Amniotic epithelial cell (primary cell): Measurements from ENCODE around the gene DNPEP.
"Not testable (repeated sequence)": the region's sequence is repeated elsewhere in the genome, so short reads cannot be mapped to it uniquely, and the experiment has no call there.

Source experiments
- DNase-seq: peaks from one replicate; pipeline ENCODE4 v3.0.0-alpha.2; 2010; ENCODE audit warnings: low read depth

Gene DNPEP

DNA sequence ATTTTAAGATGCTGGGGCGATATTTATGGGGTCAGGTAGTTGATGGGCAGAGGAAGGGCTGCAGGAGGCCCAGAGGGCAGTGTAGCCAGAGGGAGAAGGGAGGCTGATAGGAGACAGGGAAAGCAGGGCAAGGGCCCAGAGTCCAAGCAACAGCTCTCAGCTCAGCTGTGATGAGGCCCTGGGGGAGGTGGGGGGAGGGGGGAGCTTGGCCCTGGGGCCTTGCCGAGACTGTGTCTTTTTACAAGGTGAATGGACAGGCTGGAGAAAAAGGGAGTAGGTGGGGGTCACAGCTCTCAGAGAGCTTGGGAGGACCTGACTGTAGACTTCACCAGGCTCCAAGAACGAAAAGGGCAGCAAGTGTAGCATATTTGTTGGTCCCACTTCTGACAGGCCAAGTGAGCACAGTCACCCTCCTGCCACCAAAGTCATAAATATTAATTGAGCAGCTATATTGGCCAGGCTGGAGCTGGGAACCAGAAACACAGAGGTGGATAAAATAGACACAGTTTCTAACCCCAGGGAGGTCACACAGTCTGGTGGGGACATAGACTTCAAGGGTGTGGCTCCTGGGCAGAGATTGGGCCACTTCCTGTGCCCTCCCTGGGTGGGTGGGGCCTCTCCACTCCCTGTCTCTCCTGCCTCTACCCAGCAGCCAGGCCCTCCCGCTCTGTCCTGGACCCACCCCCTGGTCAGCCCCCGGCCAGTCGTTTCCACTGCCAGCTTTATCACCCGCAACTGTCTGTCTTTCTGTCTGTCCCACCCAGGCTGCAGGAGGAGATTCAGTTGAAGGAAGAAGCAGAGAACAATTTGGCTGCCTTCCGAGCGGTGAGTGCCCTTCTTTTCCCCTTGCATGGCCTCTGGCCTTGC is 31.9 kb upstream of the DNPEP start:
- DNase-seq, result no peak

GRCh38 chr2:219419012-219419324 is 31.3 kb upstream of the DNPEP start:
- no peak for DNase-seq

- DNase-seq, result peak; percentile 39
Measured at GRCh38 chr2:219418155-219419011, 30.7 kb upstream of the DNPEP start, which contains the start of gene DES. Gene DES (plus strand): TSS chr2:219418377. CDS start chr2:219418463, 86 bp downstream.

DNA sequence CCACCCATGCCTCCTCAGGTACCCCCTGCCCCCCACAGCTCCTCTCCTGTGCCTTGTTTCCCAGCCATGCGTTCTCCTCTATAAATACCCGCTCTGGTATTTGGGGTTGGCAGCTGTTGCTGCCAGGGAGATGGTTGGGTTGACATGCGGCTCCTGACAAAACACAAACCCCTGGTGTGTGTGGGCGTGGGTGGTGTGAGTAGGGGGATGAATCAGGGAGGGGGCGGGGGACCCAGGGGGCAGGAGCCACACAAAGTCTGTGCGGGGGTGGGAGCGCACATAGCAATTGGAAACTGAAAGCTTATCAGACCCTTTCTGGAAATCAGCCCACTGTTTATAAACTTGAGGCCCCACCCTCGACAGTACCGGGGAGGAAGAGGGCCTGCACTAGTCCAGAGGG is 29.7 kb upstream of the DNPEP start:
- DNase-seq, result peak; percentile 31

GRCh38 chr2:219416938-219417337 is 29.2 kb upstream of the DNPEP start:
- no peak for DNase-seq

GRCh38 chr2:219416235-219416602 is 28.5 kb upstream of the DNPEP start:
- DNase-seq, result no peak

DNA sequence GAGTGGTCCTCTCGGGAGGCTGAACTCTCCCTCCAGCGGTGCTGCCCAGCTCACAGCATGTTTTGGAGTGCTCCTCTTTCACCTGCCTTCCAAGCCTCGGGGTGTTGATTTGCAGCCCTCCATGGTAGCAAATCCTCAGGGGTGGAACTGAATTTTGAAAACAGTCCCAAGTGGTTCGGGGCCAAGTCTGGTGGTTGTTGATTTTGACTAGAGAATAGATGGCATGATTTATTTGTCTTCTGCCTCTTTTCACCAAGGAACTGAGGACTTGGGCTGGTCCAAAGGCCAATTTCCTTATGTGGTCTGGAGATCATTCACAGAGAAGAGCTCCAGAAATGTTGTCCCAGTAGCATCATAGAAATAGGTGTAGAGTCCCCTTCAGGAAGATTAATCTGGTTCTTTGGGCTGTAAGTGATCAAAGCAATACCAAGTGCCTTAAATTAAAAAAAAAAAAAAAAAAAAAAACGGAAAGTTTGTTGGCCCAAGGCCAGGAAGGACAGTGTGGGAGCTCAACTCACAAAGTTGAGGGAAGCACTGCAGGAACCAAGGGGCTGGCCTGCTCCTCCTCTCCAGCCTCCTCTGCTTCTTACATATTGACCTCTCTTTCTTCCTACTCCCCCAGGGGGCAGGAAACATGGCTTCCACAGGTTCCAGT is 28.0 kb upstream of the DNPEP start:
- no peak for DNase-seq

- no peak for DNase-seq
Measured at GRCh38 chr2:219414857-219415256, 27.1 kb upstream of the DNPEP start.

- no peak for DNase-seq
Measured at GRCh38 chr2:219410390-219410789, 22.7 kb upstream of the DNPEP start.

- DNase-seq, result no peak
Measured at GRCh38 chr2:219409619-219410018, 21.9 kb upstream of the DNPEP start.

GRCh38 chr2:219408631-219409030 is 20.9 kb upstream of the DNPEP start:
- DNase-seq, result peak; percentile 48

DNA sequence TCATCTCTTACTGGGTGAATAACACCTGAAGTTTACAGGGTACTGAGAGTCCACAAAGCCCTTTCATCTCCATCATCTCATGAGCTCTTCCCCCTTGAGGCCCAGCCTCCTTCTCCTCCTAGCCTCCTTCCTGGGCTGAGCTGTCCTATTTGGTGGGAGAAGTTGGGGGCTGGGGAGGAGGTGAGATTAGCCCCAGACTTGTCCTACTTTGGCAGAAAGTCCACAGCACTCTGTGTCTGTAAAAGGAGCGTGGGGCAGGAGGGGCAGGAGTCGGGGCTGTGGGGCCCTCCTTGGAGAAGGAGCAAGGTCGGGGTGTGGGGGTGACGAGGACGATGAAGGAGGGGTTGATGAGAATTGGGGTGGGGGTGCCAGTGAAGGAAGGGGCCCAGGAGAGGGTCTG is 20.5 kb upstream of the DNPEP start:
- no peak for DNase-seq

DNA sequence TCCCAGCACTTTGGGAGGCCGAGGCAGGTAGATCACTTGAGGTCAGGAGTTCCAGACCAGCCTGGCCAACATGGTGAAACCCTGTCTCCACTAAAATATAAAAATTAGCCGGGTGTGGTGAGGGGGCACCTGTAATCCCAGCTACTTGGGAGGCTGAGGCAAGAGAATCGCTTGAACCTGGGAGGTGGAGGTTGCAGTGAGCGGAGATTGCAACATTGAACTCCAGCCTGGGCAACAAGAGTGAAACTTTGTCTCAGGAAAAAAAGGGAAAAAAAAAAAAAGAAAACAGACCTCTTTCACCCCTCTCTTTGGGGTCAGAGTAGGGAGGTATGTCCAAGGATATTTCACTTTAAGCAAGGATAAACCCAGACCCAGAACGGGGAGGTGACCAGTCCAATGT is 19.6 kb upstream of the DNPEP start:
- DNase-seq, result not testable (repeated sequence)

DNA sequence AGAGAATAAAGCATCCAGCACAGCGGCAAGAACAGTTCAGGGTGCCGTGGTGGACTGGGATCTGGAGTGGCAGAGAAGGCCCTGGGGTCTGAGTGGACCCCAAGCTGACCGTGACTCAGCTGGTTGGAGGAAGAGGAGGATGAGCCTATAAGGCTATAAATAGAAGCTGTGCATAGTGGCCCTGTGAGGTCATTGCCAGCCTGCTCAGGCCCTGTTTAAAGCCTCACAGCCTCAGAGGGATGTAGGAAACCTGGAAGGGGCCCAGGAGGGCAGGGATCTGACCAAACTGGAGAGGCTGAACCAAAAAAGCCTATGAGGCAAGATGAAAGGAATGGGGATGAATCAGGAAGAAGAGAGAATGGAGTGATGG is 19.1 kb upstream of the DNPEP start:
- DNase-seq, result peak; percentile 83

- no peak for DNase-seq
Measured at GRCh38 chr2:219405958-219406860, 18.5 kb upstream of the DNPEP start.

- no peak for DNase-seq
Measured at GRCh38 chr2:219405451-219405850, 17.7 kb upstream of the DNPEP start.

GRCh38 chr2:219404954-219405353 is 17.2 kb upstream of the DNPEP start:
- no peak for DNase-seq

- DNase-seq, result no peak
Measured at GRCh38 chr2:219404291-219404910, 16.7 kb upstream of the DNPEP start.

DNA sequence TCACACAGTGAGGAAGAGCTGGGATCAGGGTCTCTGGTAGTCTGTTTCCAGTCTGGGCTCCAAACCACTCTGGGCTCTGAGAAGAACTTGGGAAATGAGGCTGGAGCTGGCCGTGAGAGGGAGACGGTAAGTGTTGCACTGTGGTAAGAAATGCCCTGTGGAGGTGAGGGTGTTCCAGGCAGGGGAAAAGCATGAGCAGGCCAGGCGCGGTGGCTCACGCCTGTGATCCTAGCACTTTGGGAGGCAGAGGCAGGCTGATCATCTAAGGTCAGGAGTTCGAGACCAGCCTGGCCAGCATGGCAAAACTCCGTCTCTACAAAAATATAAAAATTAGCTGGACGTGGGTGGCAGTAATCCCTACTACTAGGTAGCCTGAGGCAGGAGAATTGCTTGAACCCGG is 16.1 kb upstream of the DNPEP start:
- DNase-seq, result no peak

GRCh38 chr2:219402665-219403515 is 15.2 kb upstream of the DNPEP start:
- peak; percentile 86 for DNase-seq
